T-cell (primary cell): ENCODE measurements around the gene ZNF264. TPM values are rescaled to one million over a fixed set of nuclear protein-coding genes. Genes with fewer than 3 reads are reported as not detected.

Experiments
- ATAC-seq, 4 experiments: fragments of 200-7000 bp in 3 of 4; fragments of 150-1000 bp in 1 of 4; cut with Tn5 transposase; replicated peaks in 1 of 4; 1 replicate in 3 of 4; 2 replicates in 1 of 4; pipeline ENCODE4 v1.10.0; 2021; ENCODE audit warnings: moderate library complexity in 3 of 4, mild to moderate bottlenecking in 2 of 4, moderate number of reproducible peaks in 1 of 4
- CTCF ChIA-PET, 2 donors: fragments of 300-600 bp; sonication (Branson Sonifier 250); formaldehyde crosslinking; loops; one replicate each; lab custom pipeline; 2022; ENCODE audit warnings: antibody characterized with exemption in 2 of 2; lab: Charles Lee
- POLR2A ChIA-PET, 2 donors: fragments of 300-600 bp; sonication (Branson Sonifier 250); formaldehyde crosslinking; loops; one replicate each; lab custom pipeline; 2022; ENCODE audit warnings: antibody characterized with exemption in 2 of 2; lab: Charles Lee
- DNase-seq, 35 experiments: peaks; one replicate each; pipeline versions ENCODE4 v3.0.0 to v3.0.0-alpha.2; 2013 to 2023
- H3K27ac ChIP-seq: one replicate; pipeline ENCODE4 v1.5.1; 2013; ENCODE audit warnings: low read length
- H3K27me3 ChIP-seq, 2 experiments: replicated peaks in 1 of 2; 1 replicate in 1 of 2; 2 replicates in 1 of 2; pipeline versions ENCODE4 v1.6.1 to v1.7.0; 2013; ENCODE audit warnings: low read length in 1 of 2, mixed read lengths in 1 of 2; ENCODE audit not compliant: control insufficient read depth in 2 of 2, insufficient read depth in 2 of 2; ENCODE audit errors: extremely low read depth in 1 of 2
- H3K36me3 ChIP-seq, 2 donors: 1 replicate in 1 of 2; 2 replicates in 1 of 2; pipeline versions ENCODE4 v1.6.1 to v1.7.0; 2013; ENCODE audit warnings: low read length in 1 of 2; ENCODE audit not compliant: control insufficient read depth in 2 of 2, insufficient read depth in 1 of 2; ENCODE audit errors: extremely low read depth in 1 of 2
- H3K4me1 ChIP-seq, 2 experiments: 1 replicate in 1 of 2; 2 replicates in 1 of 2; pipeline versions ENCODE4 v1.6.1 to v1.7.0; 2013; ENCODE audit warnings: low read length in 2 of 2, mixed read lengths in 1 of 2; ENCODE audit not compliant: insufficient read depth in 2 of 2, control insufficient read depth in 1 of 2; ENCODE audit errors: extremely low read depth in 1 of 2
- H3K4me3 ChIP-seq, 2 donors: 1 replicate in 1 of 2; 2 replicates in 1 of 2; pipeline versions ENCODE4 v1.5.1 to v1.7.0; 2013; ENCODE audit warnings: mild to moderate bottlenecking in 2 of 2, low read length in 1 of 2, moderate library complexity in 1 of 2; ENCODE audit not compliant: control insufficient read depth in 1 of 2; ENCODE audit errors: extremely low read depth in 1 of 2
- H3K9me3 ChIP-seq: 2 replicates; pipeline ENCODE4 v1.7.0; 2013
- H3K27ac Mint-ChIP-seq, 2 donors: one replicate each; pipeline ENCODE4 v1.8.0; 2020 to 2021; ENCODE audit warnings: mild to moderate bottlenecking in 2 of 2, mixed read lengths in 2 of 2
- H3K27me3 Mint-ChIP-seq, 2 donors: one replicate each; pipeline ENCODE4 v1.8.0; 2021 to 2022; ENCODE audit warnings: mixed read lengths in 2 of 2
- H3K36me3 Mint-ChIP-seq: one replicate; pipeline ENCODE4 v1.8.0; 2021; ENCODE audit warnings: mixed read lengths
- H3K4me1 Mint-ChIP-seq, 3 donors: one replicate each; pipeline ENCODE4 v1.8.0; 2020 to 2022; ENCODE audit warnings: mixed read lengths in 3 of 3, mild to moderate bottlenecking in 1 of 3
- H3K4me3 Mint-ChIP-seq, 3 donors: one replicate each; pipeline ENCODE4 v1.8.0; 2020 to 2022; ENCODE audit warnings: mild to moderate bottlenecking in 3 of 3, mixed read lengths in 3 of 3, moderate library complexity in 3 of 3
- H3K9me3 Mint-ChIP-seq, 3 donors: one replicate each; pipeline ENCODE4 v1.8.0; 2020 to 2022; ENCODE audit warnings: mixed read lengths in 3 of 3
- WGBS: methylation state at CpG from one replicate; pipeline ENCODE4 v1.1.5; 2013; ENCODE audit warnings: missing lambda C conversion rate; ENCODE audit not compliant: insufficient coverage; 5-methylcytosine and 5-hydroxymethylcytosine counted together
- total RNA-seq, 35 experiments: library from RNA in 6 of 35; stranded (reverse) in 6 of 35; fragments of 120-200 nt in 1 of 35; gene quantifications; one replicate each; pipeline versions ENCODE4 v1.2.1 to v1.2.4 and lab custom pipeline; 2013 to 2026

Gene ZNF264
- total RNA-seq (10 to 100 TPM; 39.2 to 72.9 (median 70.2) TPM), total RNA-seq (lab: John Stamatoyannopoulos, UW) (35.1 to 123 (median 70.1) reads per million in 29 experiments)
- total RNA-seq (2013), result 70.6 TPM

DNA sequence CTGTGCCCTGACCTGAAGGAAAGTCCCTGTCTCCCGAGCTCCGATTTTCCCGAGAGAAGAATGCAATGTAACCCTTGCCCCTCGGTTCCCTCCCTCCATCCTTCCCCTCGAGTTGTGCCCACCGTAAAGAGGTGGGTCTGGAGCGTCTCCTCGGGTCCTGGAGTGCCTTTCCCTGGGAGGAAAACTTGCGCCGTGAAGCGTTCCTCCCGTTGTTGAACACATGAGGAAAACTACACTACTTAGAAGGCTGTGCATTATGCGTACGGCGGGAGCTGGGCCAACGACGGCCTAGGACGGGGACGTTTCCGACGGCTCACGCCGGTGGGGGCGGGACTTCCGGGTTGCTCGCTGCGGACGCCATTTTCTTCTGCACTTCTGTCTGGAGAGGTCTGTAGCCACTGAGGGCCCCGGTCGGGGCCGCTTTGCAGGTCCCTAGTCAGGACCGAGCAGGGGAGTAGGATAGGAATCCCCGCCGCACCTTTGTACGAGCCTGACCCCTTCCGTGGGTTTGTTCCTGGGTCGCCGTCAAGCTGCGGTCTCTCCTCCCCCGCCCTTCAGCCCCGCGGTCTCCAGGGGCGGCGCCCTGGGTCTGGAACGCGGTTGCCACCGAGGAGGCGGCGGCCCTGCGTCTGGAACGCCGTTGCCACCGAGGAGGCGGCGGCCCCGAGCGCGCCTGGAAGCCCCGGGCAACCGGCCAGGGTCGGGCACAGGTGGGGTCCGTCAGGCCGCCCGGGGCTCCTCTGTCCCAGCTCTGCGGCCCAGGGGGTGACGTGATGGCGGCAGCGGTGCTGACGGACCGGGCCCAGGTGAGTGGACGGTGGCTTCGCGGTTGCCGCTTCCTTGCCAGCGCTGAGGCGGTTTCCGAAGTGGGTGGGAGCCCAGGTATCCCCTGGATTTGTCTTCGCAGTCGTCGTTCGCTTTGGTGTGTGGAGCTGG lies at the start of gene ZNF264:
Gene ZNF264, plus strand, starts transcription at position 360 of the 936 bp plus-strand sequence. Its CDS starts 414 bp downstream, at position 774.
- POLR2A ChIA-PET, result interaction anchor here in 1 of 2 donors (0.6 kb wide), 1 partner anchor 141 kb away, joined by 6 read pairs; no protein-coding TSS in a partner anchor
- peaks cover 20 to 30% (median 26%) of the 10 kb centered on the region in 3 donors for H3K9me3 Mint-ChIP-seq

DNA sequence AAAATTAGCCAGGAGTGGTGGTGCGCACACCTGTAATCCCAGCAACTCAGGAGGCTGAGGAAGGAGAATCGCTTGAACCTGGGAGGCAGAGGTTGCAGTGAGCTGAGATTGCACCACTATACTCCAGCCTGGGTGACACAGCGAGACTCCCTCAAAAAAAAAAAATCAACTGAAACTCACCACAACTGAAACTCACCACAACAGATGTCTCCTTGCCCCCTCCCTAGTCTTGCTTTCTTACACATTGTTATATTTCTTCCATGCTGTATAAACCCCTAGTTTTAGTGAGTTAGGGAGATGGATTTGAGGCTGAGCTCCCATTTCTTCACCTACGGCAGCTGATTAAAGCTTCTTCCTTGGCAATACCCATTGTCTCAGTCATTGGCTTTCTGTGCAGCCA lies 49.6 kb upstream of the ZNF264 start:
- no peak for DNase-seq
- Histone ChIP-seq H3K4me1 (no peaks in the 10 kb centered on the region), H3K4me3 (no peak overlapping the region), H3K36me3 (no peaks in the 10 kb centered on the region), H3K9me3 (no peaks in the 10 kb centered on the region), H3K27me3 (peaks cover 0 to 5% of the 10 kb centered on the region in 2 experiments), H3K27ac (no peak overlapping the region)
- ATAC-seq, result no peak
- no peaks in the 10 kb centered on the region for H3K36me3 Mint-ChIP-seq
- peaks cover 0 to 4% of the 10 kb centered on the region in 2 donors for H3K27me3 Mint-ChIP-seq
- no peak overlapping the region for H3K4me3 Mint-ChIP-seq
- no peak overlapping the region for H3K27ac Mint-ChIP-seq
- 100% methylated on average over 2 of the region's 4 CpGs for WGBS
- H3K9me3 Mint-ChIP-seq, result peaks cover 16 to 33% (median 22%) of the 10 kb centered on the region in 3 donors
- ChIA-PET CTCF (no interaction called here), POLR2A (no interaction called here)
- H3K4me1 Mint-ChIP-seq, result no peaks in the 10 kb centered on the region

More for the DNA sequence above, at the start of gene ZNF264:
- Mint-ChIP-seq H3K4me3 (peak within 1 kb of the TSS; percentile 88 to 93 (median 91)), H3K36me3 (peaks cover 61% of the 10 kb centered on the region), H3K4me1 (peaks cover 34 to 35% (median 34%) of the 10 kb centered on the region in 3 donors), H3K27me3 (peaks cover 5 to 8% of the 10 kb centered on the region in 2 donors), H3K27ac (peak within 1 kb of the TSS; percentile 95 to 96)
- Histone ChIP-seq H3K4me3 (peak within 1 kb of the TSS; percentile 72 to 97), H3K27ac (peak within 1 kb of the TSS; percentile 86), H3K4me1 (peaks cover 5 to 24% of the 10 kb centered on the region in 2 experiments), H3K36me3 (peaks cover 7 to 38% of the 10 kb centered on the region in 2 donors), H3K27me3 (peaks cover 0 to 7% of the 10 kb centered on the region in 2 experiments), H3K9me3 (peaks cover 3% of the 10 kb centered on the region)
- DNase-seq (peak; percentile 76 to 92 (median 87)), ATAC-seq (peak; percentile 97 to 99 (median 98))
- WGBS, result 2% methylated on average over 77 of the region's 81 CpGs
- CTCF ChIA-PET, result no interaction called here

- CTCF ChIA-PET, result interaction anchor here in 1 of 2 donors (0.6 kb wide), 1 partner anchor 85 kb away, joined by 3 read pairs; no protein-coding TSS in a partner anchor
- POLR2A ChIA-PET, result no interaction called here
- Histone ChIP-seq H3K27ac (no peak overlapping the region), H3K36me3 (no peaks in the 10 kb centered on the region), H3K4me1 (no peaks in the 10 kb centered on the region), H3K9me3 (no peaks in the 10 kb centered on the region), H3K4me3 (no peak overlapping the region), H3K27me3 (peaks cover 0 to 1% of the 10 kb centered on the region in 2 experiments)
- Mint-ChIP-seq H3K27ac (no peak overlapping the region), H3K27me3 (peaks cover 0 to 2% of the 10 kb centered on the region in 2 donors), H3K4me1 (no peaks in the 10 kb centered on the region), H3K9me3 (peaks cover 6 to 28% (median 12%) of the 10 kb centered on the region in 3 donors), H3K36me3 (no peaks in the 10 kb centered on the region), H3K4me3 (no peak overlapping the region)
- DNase-seq (no peak), ATAC-seq (no peak)
- WGBS, result no CpG with 5 or more reads among the region's 5 CpGs
These were observed 38.4 kb upstream of the ZNF264 start for GRCh38 chr19:57152921-57153320.

GRCh38 chr19:57161985-57162539 lies 29.2 kb upstream of the ZNF264 start:
- 93% methylated on average over 3 of the region's 5 CpGs for WGBS
- H3K4me3 Mint-ChIP-seq, result no peak overlapping the region
- CTCF ChIA-PET, result no interaction called here

GRCh38 chr19:57165846-57166245 lies 25.5 kb upstream of the ZNF264 start:
- H3K9me3 Mint-ChIP-seq, result peaks cover 12 to 25% (median 22%) of the 10 kb centered on the region in 3 donors
- DNase-seq (no peak), ATAC-seq (no peak)
- Histone ChIP-seq H3K36me3 (no peaks in the 10 kb centered on the region), H3K4me3 (no peak overlapping the region), H3K4me1 (no peaks in the 10 kb centered on the region), H3K9me3 (no peaks in the 10 kb centered on the region), H3K27ac (no peak overlapping the region), H3K27me3 (no peaks in the 10 kb centered on the region)
- ChIA-PET POLR2A (no interaction called here), CTCF (no interaction called here)
- no peaks in the 10 kb centered on the region for H3K36me3 Mint-ChIP-seq
- H3K27me3 Mint-ChIP-seq, result no peaks in the 10 kb centered on the region
- no peak overlapping the region for H3K27ac Mint-ChIP-seq
- no peaks in the 10 kb centered on the region for H3K4me1 Mint-ChIP-seq
- H3K4me3 Mint-ChIP-seq, result no peak overlapping the region
- 90% methylated on average over 7 of the region's 7 CpGs for WGBS

More at GRCh38 chr19:57161985-57162539, 29.2 kb upstream of the ZNF264 start:
- Histone ChIP-seq H3K4me1 (no peaks in the 10 kb centered on the region), H3K27ac (no peak overlapping the region), H3K27me3 (peaks cover 0 to 5% of the 10 kb centered on the region in 2 experiments), H3K4me3 (no peak overlapping the region), H3K9me3 (no peaks in the 10 kb centered on the region), H3K36me3 (no peaks in the 10 kb centered on the region)
- no peaks in the 10 kb centered on the region for H3K4me1 Mint-ChIP-seq
- no peaks in the 10 kb centered on the region for H3K36me3 Mint-ChIP-seq
- H3K27me3 Mint-ChIP-seq, result no peaks in the 10 kb centered on the region
- POLR2A ChIA-PET, result no interaction called here
- DNase-seq (no peak), ATAC-seq (no peak)
- no peak overlapping the region for H3K27ac Mint-ChIP-seq
- H3K9me3 Mint-ChIP-seq, result peaks cover 13 to 21% (median 17%) of the 10 kb centered on the region in 3 donors

GRCh38 chr19:57167385-57167784 lies 23.9 kb upstream of the ZNF264 start, which contains the start of gene DUXA:
TSS of gene DUXA (minus strand) at chr19:57167485. CDS start at chr19:57167443, 42 bp downstream.
- CTCF ChIA-PET, result no interaction called here
- H3K27ac ChIP-seq, result no peak within 1 kb of the TSS
- Mint-ChIP-seq H3K4me3 (no peak within 1 kb of the TSS), H3K4me1 (peaks cover 6 to 7% (median 7%) of the 10 kb centered on the region in 3 donors), H3K36me3 (peaks cover 3% of the 10 kb centered on the region), H3K27ac (no peak within 1 kb of the TSS), H3K27me3 (peaks cover 4 to 5% of the 10 kb centered on the region in 2 donors), H3K9me3 (peaks cover 15 to 28% (median 25%) of the 10 kb centered on the region in 3 donors)
- ATAC-seq, result no peak
- no peak within 1 kb of the TSS for H3K4me3 ChIP-seq
- peaks cover 0 to 5% of the 10 kb centered on the region in 2 experiments for H3K27me3 ChIP-seq
- peaks cover 0 to 8% of the 10 kb centered on the region in 2 experiments for H3K4me1 ChIP-seq
- H3K36me3 ChIP-seq, result no peaks in the 10 kb centered on the region
- POLR2A ChIA-PET, result no interaction called here
- DNase-seq, result no peak
- WGBS, result 83% methylated on average over 3 of the region's 6 CpGs
- H3K9me3 ChIP-seq, result no peaks in the 10 kb centered on the region
